PC-3 (cell line): ENCODE results near the gene AMER2.

Experiments
- CTCF ChIP-seq: fragments of 300-600 bp; sonication (generic); conservative IDR thresholded peaks from 2 replicates; pipeline ENCODE4 v1.5.1; 2017; ENCODE audit warnings: antibody characterized with exemption, low read depth, mild to moderate bottlenecking, low read length
- EZH2 ChIP-seq: fragments of 300-600 bp; sonication (generic); IDR thresholded peaks from one replicate; pipeline ENCODE4 v1.6.1; 2017; ENCODE audit warnings: antibody characterized with exemption, mild to moderate bottlenecking, low read length; ENCODE audit not compliant: unreplicated experiment

- TF ChIP-seq CTCF, result no peak
- no peak for TF ChIP-seq EZH2
These were observed 3.3 kb upstream of the AMER2 start for GRCh38 chr13:25175431-25175830.
